Measurements from ENCODE around the gene ZNF180. TPM values are rescaled to one million over a fixed set of nuclear protein-coding genes. Genes with fewer than 3 reads are reported as not detected.
"Not testable (repeated sequence)": the region's sequence is repeated elsewhere in the genome, so short reads cannot be mapped to it uniquely, and the experiment has no call there.

Gene ZNF180
- total RNA-seq, 1 donor from 2014 or later, result 13.2 TPM

GRCh38 chr19:44499559-44499958 is 763 bp downstream of the ZNF180 start:
- no peak for DNase-seq (ENCODE audit: extremely low read depth, low read depth, low spot score)

GRCh38 chr19:44498988-44499387 is 1.3 kb downstream of the ZNF180 start:
- no peak for DNase-seq (ENCODE audit: extremely low read depth, low read depth, low spot score)

- no peak for DNase-seq (ENCODE audit: extremely low read depth, low read depth, low spot score)
These were observed 3.6 kb downstream of the ZNF180 start for GRCh38 chr19:44496711-44497110.

- DNase-seq (ENCODE audit: extremely low read depth, low read depth, low spot score), result no peak
These were observed 23.5 kb downstream of the ZNF180 start for GRCh38 chr19:44476559-44477408.

GRCh38 chr19:44468730-44469129 is 31.6 kb downstream of the ZNF180 start:
- DNase-seq (ENCODE audit: extremely low read depth, low read depth, low spot score), result not testable (repeated sequence)

- DNase-seq (ENCODE audit: extremely low read depth, low read depth, low spot score), result not testable (repeated sequence)
These were observed 37.6 kb downstream of the ZNF180 start for GRCh38 chr19:44462600-44463286.

- not testable (repeated sequence) for DNase-seq (ENCODE audit: extremely low read depth, low read depth, low spot score)
These were observed 44.3 kb downstream of the ZNF180 start for GRCh38 chr19:44456016-44456415.

- no peak for DNase-seq (ENCODE audit: extremely low read depth, low read depth, low spot score)
These were observed 45.2 kb downstream of the ZNF180 start for GRCh38 chr19:44455100-44455499.

- DNase-seq (ENCODE audit: extremely low read depth, low read depth, low spot score), result no peak
These were observed 48.0 kb downstream of the ZNF180 start for GRCh38 chr19:44452367-44452766.

GRCh38 chr19:44451687-44452086 is 48.6 kb downstream of the ZNF180 start:
- DNase-seq (ENCODE audit: extremely low read depth, low read depth, low spot score), result no peak

GRCh38 chr19:44447916-44448674 is 52.2 kb downstream of the ZNF180 start, which contains the start of gene ZNF229:
Gene ZNF229, minus strand, starts transcription at chr19:44448472. Its CDS starts 5,625 bp downstream, at chr19:44442847.
- peak; percentile 70 for DNase-seq (ENCODE audit: extremely low read depth, low read depth, low spot score)

- DNase-seq (ENCODE audit: extremely low read depth, low read depth, low spot score), result no peak
These were observed 61.9 kb downstream of the ZNF180 start for GRCh38 chr19:44438441-44438840.

- DNase-seq (ENCODE audit: extremely low read depth, low read depth, low spot score), result no peak
These were observed 64.9 kb downstream of the ZNF180 start for GRCh38 chr19:44435441-44435840.

- DNase-seq (ENCODE audit: extremely low read depth, low read depth, low spot score), result no peak
These were observed 69.4 kb downstream of the ZNF180 start for GRCh38 chr19:44430956-44431355.

Other genes starting within 250 kb of the ZNF180 start
- gene ZNF233, start 240.6 kb downstream of the ZNF180 start, total RNA-seq, result 1.4 and 3.2 TPM in 2 replicates
- gene ZNF235, start 195.5 kb downstream of the ZNF180 start, total RNA-seq, result 2.7 and 3.6 TPM in 2 replicates
- gene ZNF112, start 143.8 kb downstream of the ZNF180 start, total RNA-seq, result 3.4 and 4.1 TPM in 2 replicates
- gene ZNF285, start 98.9 kb downstream of the ZNF180 start, total RNA-seq, result 3.1 and 4.2 TPM in 2 replicates
- gene ZNF229, start 52.0 kb downstream of the ZNF180 start, total RNA-seq, result 5.9 and 10.2 TPM in 2 replicates
- gene CEACAM20, start 29.2 kb upstream of the ZNF180 start, total RNA-seq, result not detected in 2 replicates
- not detected in 2 replicates for gene IGSF23, start 113.0 kb upstream of the ZNF180 start, total RNA-seq
- gene PVR, start 143.4 kb upstream of the ZNF180 start, total RNA-seq, result 212 and 300 TPM in 2 replicates
- 4.4 and 9.0 TPM in 2 replicates for gene CEACAM19, start 171.0 kb upstream of the ZNF180 start, total RNA-seq
- not detected in 2 replicates for gene CEACAM16, start 198.6 kb upstream of the ZNF180 start, total RNA-seq
- 28.3 and 30.0 TPM in 2 replicates for gene BCL3, start 248.2 kb upstream of the ZNF180 start, total RNA-seq

Data from glomerular endothelial cell (primary cell).